Liver (tissue), 9 donors: Measurements from ENCODE around the gene CERT1. TPM values are rescaled to one million over a fixed set of nuclear protein-coding genes. Genes with fewer than 3 reads are reported as not detected.

Experiments
- DNase-seq: peaks from one replicate; pipeline ENCODE4 v3.0.0-alpha.2; 2017; ENCODE audit warnings: low spot score
- H3K27ac ChIP-seq, 2 donors: one replicate each; pipeline ENCODE4 v1.7.0; 2013; ENCODE audit warnings: inconsistent platforms in 2 of 2, low read length in 2 of 2, control low read depth in 1 of 2, low read depth in 1 of 2, mild to moderate bottlenecking in 1 of 2
- H3K27me3 ChIP-seq, 4 donors: one replicate each; pipeline versions ENCODE4 v1.6.1 to v1.7.0; 2013; ENCODE audit warnings: low read length in 3 of 4, inconsistent platforms in 1 of 4, mild to moderate bottlenecking in 1 of 4, moderate library complexity in 1 of 4; ENCODE audit not compliant: control insufficient read depth in 4 of 4, insufficient read depth in 4 of 4
- H3K36me3 ChIP-seq, 4 donors: one replicate each; pipeline versions ENCODE4 v1.6.1 to v1.7.0; 2013; ENCODE audit warnings: low read length in 3 of 4, mild to moderate bottlenecking in 3 of 4, low read depth in 1 of 4, moderate library complexity in 1 of 4; ENCODE audit not compliant: control insufficient read depth in 4 of 4, insufficient read depth in 3 of 4
- H3K4me1 ChIP-seq, 4 donors: one replicate each; pipeline versions ENCODE4 v1.6.1 to v1.7.0; 2013; ENCODE audit warnings: low read length in 3 of 4, mild to moderate bottlenecking in 3 of 4, moderate library complexity in 1 of 4; ENCODE audit not compliant: control insufficient read depth in 4 of 4, insufficient read depth in 4 of 4
- H3K4me3 ChIP-seq, 3 donors: one replicate each; pipeline versions ENCODE4 v1.6.1 to v1.7.0; 2013; ENCODE audit warnings: low read length in 3 of 3, control low read depth in 1 of 3, low read depth in 1 of 3, mild to moderate bottlenecking in 1 of 3
- H3K9ac ChIP-seq, 2 donors: one replicate each; pipeline ENCODE4 v1.7.0; 2013; ENCODE audit warnings: low read length in 2 of 2, mild to moderate bottlenecking in 2 of 2, moderate library complexity in 2 of 2, control low read depth in 1 of 2, low read depth in 1 of 2
- H3K9me3 ChIP-seq, 4 donors: one replicate each; pipeline versions ENCODE4 v1.6.1 to v1.7.0; 2013; ENCODE audit warnings: low read length in 3 of 4; ENCODE audit not compliant: control insufficient read depth in 4 of 4
- EGR1 ChIP-seq, 2 donors: IDR thresholded peaks; 2 replicates each; pipeline ENCODE4 v1.6.1; 2016 to 2018; ENCODE audit warnings: antibody characterized with exemption in 2 of 2, low read depth in 2 of 2
- FOXA1 ChIP-seq: IDR thresholded peaks from 2 replicates; pipeline ENCODE4 v1.6.1; 2016; ENCODE audit warnings: antibody characterized with exemption
- FOXA2 ChIP-seq: IDR thresholded peaks from 2 replicates; pipeline ENCODE4 v1.6.1; 2016; ENCODE audit warnings: antibody characterized with exemption
- GABPA ChIP-seq, 2 donors: IDR thresholded peaks in 1 of 2; conservative IDR thresholded peaks in 1 of 2; 2 replicates each; pipeline ENCODE4 v1.6.1; 2016; ENCODE audit warnings: antibody characterized with exemption in 2 of 2, mild to moderate bottlenecking in 1 of 2, moderate library complexity in 1 of 2
- HNF4A ChIP-seq, 2 donors: conservative IDR thresholded peaks; 2 replicates each; pipeline ENCODE4 v1.6.1; 2016; ENCODE audit warnings: antibody characterized with exemption in 2 of 2, mild to moderate bottlenecking in 2 of 2
- HNF4G ChIP-seq: IDR thresholded peaks from 2 replicates; pipeline ENCODE4 v1.6.1; 2016; ENCODE audit warnings: antibody characterized with exemption
- JUND ChIP-seq, 2 donors: IDR thresholded peaks; 2 replicates each; pipeline ENCODE4 v1.6.1; 2016; ENCODE audit warnings: antibody characterized with exemption in 2 of 2
- RAD21 ChIP-seq, 2 donors: IDR thresholded peaks; 2 replicates each; pipeline ENCODE4 v1.6.1; 2016; ENCODE audit warnings: antibody characterized with exemption in 2 of 2, mild to moderate bottlenecking in 2 of 2
- RXRA ChIP-seq, 2 donors: IDR thresholded peaks; 2 replicates each; pipeline ENCODE4 v1.6.1; 2017 to 2018; ENCODE audit warnings: antibody characterized with exemption in 2 of 2, mild to moderate bottlenecking in 1 of 2
- SP1 ChIP-seq: IDR thresholded peaks from 2 replicates; pipeline ENCODE4 v1.6.1; 2018; ENCODE audit warnings: antibody characterized with exemption, mild to moderate bottlenecking
- TAF1 ChIP-seq: conservative IDR thresholded peaks from 2 replicates; pipeline ENCODE4 v1.6.1; 2016; ENCODE audit warnings: antibody characterized with exemption, mild to moderate bottlenecking
- YY1 ChIP-seq: IDR thresholded peaks from 2 replicates; pipeline ENCODE4 v1.6.1; 2016; ENCODE audit warnings: antibody characterized with exemption, mild to moderate bottlenecking
- WGBS: extraction: QIAGEN DNeasy Blood & Tissue Kit; methylation state at CpG from one replicate; pipeline ENCODE4 v1.1.7; 2013; 5-methylcytosine and 5-hydroxymethylcytosine counted together
- polyA plus RNA-seq, 2 donors: library from polyadenylated mRNA; stranded (reverse) in 1 of 2; unstranded in 1 of 2; fragments of 200-250 nt in 1 of 2; fragments of >200 nt in 1 of 2; fragmentation: Nextera tagmentation in 1 of 2; extraction: Ambion mirVana in 1 of 2; gene quantifications; one replicate each; pipeline versions ENCODE4 v1.2.1 to v1.2.3, GENCODE V29; 2013 to 2015
- total RNA-seq, 2 donors: library from RNA; depleted of rRNA; stranded (reverse); fragments of >200 nt; gene quantifications; one replicate each; pipeline ENCODE4 v1.2.3, GENCODE V29; 2014
- TF ChIP-seq, protein P1 (sequence below): IDR thresholded peaks from 2 replicates; pipeline ENCODE4 v1.6.1; 2016; ENCODE audit warnings: antibody characterized with exemption
- TF ChIP-seq, protein P2 (sequence below): fragments of 150-350 bp; IDR thresholded peaks from 2 replicates; pipeline ENCODE4 v1.5.1; 2017; ENCODE audit warnings: improper control_type of control experiment, low read depth, low read length; ENCODE audit not compliant: missing input control
- TF ChIP-seq, protein P3 (sequence below): IDR thresholded peaks from 2 replicates; pipeline ENCODE4 v1.6.1; 2016; ENCODE audit warnings: antibody characterized with exemption
- donor health status: healthy.
- donor health status: healthy.
- donor health status: healthy.
- donor health status: healthy.
- donor health status: healthy.

The CERT1 gene
- total and polyA plus RNA-seq, 4 donors: 11.4 to 25.1 (median 16.8) TPM

DNA sequence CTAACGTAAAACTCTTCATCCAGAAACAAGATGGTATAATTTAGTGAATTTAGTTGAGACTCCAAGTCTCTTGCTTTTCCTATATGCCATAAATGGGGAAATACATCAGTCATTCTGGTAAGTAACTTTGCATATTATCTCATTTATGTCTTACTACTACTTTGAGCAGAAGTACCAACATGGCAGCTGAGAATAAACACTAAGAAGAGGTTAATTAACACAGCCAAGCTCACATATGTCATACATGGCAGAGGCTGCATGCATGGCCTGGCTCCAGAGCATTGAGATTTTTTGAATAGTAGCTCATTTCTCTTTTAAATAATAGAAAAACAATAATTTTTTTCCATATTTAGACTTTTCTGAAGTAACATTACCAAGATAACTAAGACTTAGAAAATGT, 54.3 kb downstream of the CERT1 start:
- Histone ChIP-seq H3K27me3 (no peaks in the 10 kb centered on the region), H3K4me1 (peaks cover 0 to 3% (median 0%) of the 10 kb centered on the region in 4 donors), H3K9me3 (no peaks in the 10 kb centered on the region), H3K9ac (no peak overlapping the region), H3K4me3 (no peak overlapping the region), H3K36me3 (peaks cover 0 to 9% (median 3%) of the 10 kb centered on the region in 4 donors), H3K27ac (no peak overlapping the region)
- no peak for DNase-seq
- 100% methylated on average over 1 of the region's 1 CpG for WGBS
- no peak for TF ChIP-seq RAD21 (IDR thresholded peaks at IDR 0.05)
- no peak for TF ChIP-seq HNF4A (conservative IDR thresholded peaks at IDR 0.05)

DNA sequence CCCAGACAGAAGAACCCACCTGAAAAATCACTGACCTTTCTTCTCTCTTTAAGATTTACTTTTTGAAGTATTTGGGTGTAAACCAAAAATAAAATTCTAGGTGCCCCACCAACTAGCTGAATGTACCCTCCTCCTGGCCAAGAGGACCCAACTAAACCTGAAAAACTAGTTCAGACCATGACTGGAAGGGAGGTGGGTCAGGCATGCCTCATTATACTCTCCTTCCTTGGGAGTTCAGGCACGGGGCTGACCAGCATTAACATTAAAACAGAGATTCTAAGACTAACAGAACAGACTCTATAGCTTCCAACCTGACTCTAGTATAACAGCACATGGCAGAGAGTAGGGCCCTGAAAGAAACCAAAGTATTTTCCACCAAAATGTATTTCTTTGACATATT, 61.4 kb downstream of the CERT1 start:
- H3K9me3 ChIP-seq: no peaks in the 10 kb centered on the region
- TF ChIP-seq, protein P1, sequence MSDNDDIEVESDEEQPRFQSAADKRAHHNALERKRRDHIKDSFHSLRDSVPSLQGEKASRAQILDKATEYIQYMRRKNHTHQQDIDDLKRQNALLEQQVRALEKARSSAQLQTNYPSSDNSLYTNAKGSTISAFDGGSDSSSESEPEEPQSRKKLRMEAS: no peak
- no peak overlapping the region for H3K4me3 ChIP-seq
- no peak overlapping the region for H3K9ac ChIP-seq
- no peaks in the 10 kb centered on the region for H3K4me1 ChIP-seq
- H3K27ac ChIP-seq: no peak overlapping the region
- 96% methylated on average over 1 of the region's 1 CpG for WGBS
- H3K36me3 ChIP-seq: peaks cover 0 to 4% (median 2%) of the 10 kb centered on the region in 4 donors
- H3K27me3 ChIP-seq: no peaks in the 10 kb centered on the region
- no peak for DNase-seq

DNA sequence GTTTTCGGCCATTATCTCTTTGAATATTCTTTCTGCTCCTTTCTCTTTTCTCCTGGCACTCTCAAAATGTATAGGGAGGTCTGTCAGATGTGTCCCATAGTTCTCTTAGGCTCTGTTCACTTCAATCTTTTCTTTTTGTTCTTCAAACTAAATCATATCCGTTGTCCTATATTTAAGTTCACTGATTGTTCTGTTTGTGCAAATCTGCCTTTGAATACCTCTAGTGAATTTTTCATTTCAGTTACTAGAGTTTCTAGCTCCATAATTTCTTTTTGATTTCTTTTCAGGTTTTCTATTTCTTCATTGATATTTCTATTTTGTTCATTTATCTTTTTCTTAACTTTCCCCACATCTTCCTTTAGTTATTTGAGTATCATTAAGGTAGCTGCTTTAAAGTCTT, 65.4 kb downstream of the CERT1 start:
- no peak for DNase-seq
- H3K9me3 ChIP-seq: no peaks in the 10 kb centered on the region

DNA sequence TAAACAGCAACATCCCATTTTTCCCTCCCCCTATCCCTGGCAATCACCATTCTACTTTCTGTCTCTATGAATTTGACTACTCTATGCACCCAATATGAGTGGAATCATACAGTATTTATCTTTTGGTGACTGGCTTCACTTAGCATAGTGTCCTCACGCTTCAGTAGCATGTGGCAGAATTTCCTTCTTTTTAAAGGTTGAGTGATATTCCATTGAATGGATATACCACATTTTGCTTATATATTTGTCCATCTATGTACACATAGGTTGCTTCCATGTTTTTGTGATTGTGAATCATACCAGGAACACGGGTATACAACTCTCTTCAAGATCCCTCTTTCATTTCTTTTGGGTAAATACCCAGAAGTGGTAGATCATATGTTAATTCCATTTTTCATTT, 69.9 kb downstream of the CERT1 start:
- H3K27ac ChIP-seq: no peak overlapping the region
- H3K36me3 ChIP-seq: peaks cover 0 to 3% (median 0%) of the 10 kb centered on the region in 4 donors
- H3K9me3 ChIP-seq: no peaks in the 10 kb centered on the region
- H3K4me3 ChIP-seq: no peak overlapping the region
- WGBS: 99% methylated on average over 2 of the region's 2 CpGs
- peaks cover 0 to 7% (median 0%) of the 10 kb centered on the region in 4 donors for H3K4me1 ChIP-seq
- H3K9ac ChIP-seq: no peak overlapping the region
- DNase-seq: no peak
- no peaks in the 10 kb centered on the region for H3K27me3 ChIP-seq
- TF ChIP-seq HNF4G (no peak), HNF4A (conservative IDR thresholded peaks at IDR 0.05) (no peak), EGR1 (IDR thresholded peaks at IDR 0.05; ENCODE audit: low read depth in 2 of 2) (no peak), YY1 (no peak), SP1 (no peak), FOXA2 (no peak), TAF1 (no peak), FOXA1 (no peak), GABPA (IDR thresholded peaks at IDR 0.05 in 1 of 2, conservative IDR thresholded peaks at IDR 0.05 in 1 of 2) (no peak)
- TF ChIP-seq, protein P1: no peak
- TF ChIP-seq, protein P2, sequence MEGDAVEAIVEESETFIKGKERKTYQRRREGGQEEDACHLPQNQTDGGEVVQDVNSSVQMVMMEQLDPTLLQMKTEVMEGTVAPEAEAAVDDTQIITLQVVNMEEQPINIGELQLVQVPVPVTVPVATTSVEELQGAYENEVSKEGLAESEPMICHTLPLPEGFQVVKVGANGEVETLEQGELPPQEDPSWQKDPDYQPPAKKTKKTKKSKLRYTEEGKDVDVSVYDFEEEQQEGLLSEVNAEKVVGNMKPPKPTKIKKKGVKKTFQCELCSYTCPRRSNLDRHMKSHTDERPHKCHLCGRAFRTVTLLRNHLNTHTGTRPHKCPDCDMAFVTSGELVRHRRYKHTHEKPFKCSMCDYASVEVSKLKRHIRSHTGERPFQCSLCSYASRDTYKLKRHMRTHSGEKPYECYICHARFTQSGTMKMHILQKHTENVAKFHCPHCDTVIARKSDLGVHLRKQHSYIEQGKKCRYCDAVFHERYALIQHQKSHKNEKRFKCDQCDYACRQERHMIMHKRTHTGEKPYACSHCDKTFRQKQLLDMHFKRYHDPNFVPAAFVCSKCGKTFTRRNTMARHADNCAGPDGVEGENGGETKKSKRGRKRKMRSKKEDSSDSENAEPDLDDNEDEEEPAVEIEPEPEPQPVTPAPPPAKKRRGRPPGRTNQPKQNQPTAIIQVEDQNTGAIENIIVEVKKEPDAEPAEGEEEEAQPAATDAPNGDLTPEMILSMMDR: no peak

More for the DNA sequence above, 65.4 kb downstream of the CERT1 start:
- no peak overlapping the region for H3K27ac ChIP-seq
- H3K27me3 ChIP-seq: no peaks in the 10 kb centered on the region
- TF ChIP-seq JUND (IDR thresholded peaks at IDR 0.05) (no peak), RAD21 (IDR thresholded peaks at IDR 0.05) (no peak), EGR1 (IDR thresholded peaks at IDR 0.05; ENCODE audit: low read depth in 2 of 2) (no peak), RXRA (IDR thresholded peaks at IDR 0.05) (no peak), HNF4A (conservative IDR thresholded peaks at IDR 0.05) (no peak), YY1 (no peak), HNF4G (no peak), SP1 (no peak), FOXA1 (no peak)
- TF ChIP-seq, protein P1: no peak
- TF ChIP-seq, protein P3, sequence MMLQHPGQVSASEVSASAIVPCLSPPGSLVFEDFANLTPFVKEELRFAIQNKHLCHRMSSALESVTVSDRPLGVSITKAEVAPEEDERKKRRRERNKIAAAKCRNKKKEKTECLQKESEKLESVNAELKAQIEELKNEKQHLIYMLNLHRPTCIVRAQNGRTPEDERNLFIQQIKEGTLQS: no peak
- TF ChIP-seq, protein P2: no peak
- peaks cover 0 to 3% (median 0%) of the 10 kb centered on the region in 4 donors for H3K36me3 ChIP-seq
- no peak overlapping the region for H3K4me3 ChIP-seq
- H3K9ac ChIP-seq: no peak overlapping the region
- H3K4me1 ChIP-seq: no peaks in the 10 kb centered on the region
- WGBS: 98% methylated on average over 2 of the region's 2 CpGs
